Measurements from ENCODE around the gene IGSF11. TPM values are rescaled to one million over a fixed set of nuclear protein-coding genes. Genes with fewer than 3 reads are reported as not detected.

IGSF11 gene
- total and polyA plus RNA-seq, 10 donors: 0.05 to 1.1 (median 0.31) TPM; not detected in 4

- DNase-seq: no peak
- peaks cover 0 to 6% (median 0%) of the 10 kb centered on the region in 6 donors for H3K4me1 ChIP-seq
- H3K36me3 ChIP-seq: no peaks in the 10 kb centered on the region
- peaks cover 0 to 28% (median 0%) of the 10 kb centered on the region in 7 donors for H3K27me3 ChIP-seq (replicated peaks in 1 of 7)
- H3K4me3 ChIP-seq: no peak overlapping the region
- no peak overlapping the region for H3K27ac ChIP-seq
- TF ChIP-seq POLR2AphosphoS5 (IDR thresholded peaks at IDR 0.05): no peak
- TF ChIP-seq POLR2A (IDR thresholded peaks at IDR 0.05): no peak
- TF ChIP-seq CTCF (IDR thresholded peaks at IDR 0.05 in 8 of 11, conservative IDR thresholded peaks at IDR 0.05 in 3 of 11): no peak
- no peaks in the 10 kb centered on the region for H3K9me3 ChIP-seq
- intact Hi-C loops (cut with DNase I; ENCODE audit: low total_unique reads): loop anchor here (5.0 kb wide), 1 partner anchor 208 kb away; no protein-coding TSS in a partner anchor
These were observed 145.0 kb downstream of the IGSF11 start for GRCh38 chr3:118889691-118890090.

DNA sequence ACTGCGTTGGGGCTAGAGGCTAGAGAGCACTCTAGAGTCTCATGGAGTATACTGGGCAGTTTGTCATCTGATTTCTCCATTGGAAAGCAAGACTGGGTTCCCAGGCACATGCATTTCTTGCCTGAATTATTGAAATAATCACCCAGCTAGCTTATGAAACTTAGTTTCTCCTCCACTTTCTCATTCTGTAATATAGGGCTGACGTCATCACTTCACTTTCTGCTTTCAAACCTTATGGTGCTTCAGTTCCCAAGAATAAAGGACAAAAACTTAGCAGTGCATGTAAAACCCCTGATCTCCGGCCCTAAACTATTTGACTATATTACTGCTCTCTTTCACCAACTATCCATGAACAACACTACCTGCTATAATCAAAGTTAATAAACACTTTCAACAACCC lies 147.9 kb downstream of the IGSF11 start:
- no peaks in the 10 kb centered on the region for H3K36me3 ChIP-seq
- no peak overlapping the region for H3K4me3 ChIP-seq
- DNase-seq: no peak
- intact Hi-C loops (cut with DNase I; ENCODE audit: low total_unique reads): loop anchor here (5.0 kb wide), 1 partner anchor 211 kb away; no protein-coding TSS in a partner anchor
- WGBS, 5 donors: 73 to 88% (median 79%) methylated on average over 3 of the region's 3 CpGs
- peaks cover 0 to 8% (median 0%) of the 10 kb centered on the region in 6 donors for H3K4me1 ChIP-seq
- no peak for TF ChIP-seq POLR2A (IDR thresholded peaks at IDR 0.05)
- TF ChIP-seq POLR2AphosphoS5 (IDR thresholded peaks at IDR 0.05): no peak
- TF ChIP-seq CTCF (IDR thresholded peaks at IDR 0.05 in 8 of 11, conservative IDR thresholded peaks at IDR 0.05 in 3 of 11): no peak
- no peak overlapping the region for H3K27ac ChIP-seq
- H3K27me3 ChIP-seq (replicated peaks in 1 of 7): peaks cover 0 to 19% (median 0%) of the 10 kb centered on the region in 7 donors
- H3K9me3 ChIP-seq: no peaks in the 10 kb centered on the region

DNA sequence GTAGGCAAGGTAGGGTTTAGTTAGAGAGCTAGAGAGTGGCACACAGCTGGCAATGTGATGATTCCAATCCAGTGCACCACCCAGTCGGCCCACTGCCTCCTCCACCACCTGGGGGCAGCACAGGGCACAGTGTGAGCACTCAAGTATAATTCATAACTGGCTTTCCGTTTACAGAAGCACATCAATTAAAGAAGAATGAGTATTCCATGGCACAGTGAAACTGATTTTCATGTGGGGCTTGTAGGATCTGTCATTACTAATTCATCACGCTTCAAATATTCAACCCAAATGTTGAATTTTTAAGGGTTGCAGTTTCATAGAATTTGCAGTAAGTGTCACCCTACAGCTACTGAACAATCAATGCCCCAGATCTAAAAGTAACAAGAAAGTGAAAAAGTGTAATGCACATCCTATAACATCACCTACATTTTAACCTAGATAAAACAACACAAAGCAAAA lies 149.9 kb downstream of the IGSF11 start:
- Histone ChIP-seq H3K27ac (no peak overlapping the region), H3K9me3 (no peaks in the 10 kb centered on the region), H3K4me3 (no peak overlapping the region), H3K4me1 (peaks cover 0 to 8% (median 0%) of the 10 kb centered on the region in 6 donors), H3K36me3 (no peaks in the 10 kb centered on the region), H3K27me3 (replicated peaks in 1 of 7) (peaks cover 0 to 27% (median 6%) of the 10 kb centered on the region in 7 donors)
- 0 to 2% (median 1%) methylated on average over 3 of the region's 3 CpGs for WGBS, 5 donors
- TF ChIP-seq CTCF (IDR thresholded peaks at IDR 0.05 in 8 of 11, conservative IDR thresholded peaks at IDR 0.05 in 3 of 11) (peak; percentile 21 to 88 (median 67)), POLR2AphosphoS5 (IDR thresholded peaks at IDR 0.05) (no peak)
- DNase-seq: peak; percentile 89
- intact Hi-C loops (cut with DNase I; ENCODE audit: low total_unique reads): loop anchor here (5.0 kb wide), 3 partner anchors 213 to 798 kb away; partner anchors contain the start of gene B4GALT4

DNA sequence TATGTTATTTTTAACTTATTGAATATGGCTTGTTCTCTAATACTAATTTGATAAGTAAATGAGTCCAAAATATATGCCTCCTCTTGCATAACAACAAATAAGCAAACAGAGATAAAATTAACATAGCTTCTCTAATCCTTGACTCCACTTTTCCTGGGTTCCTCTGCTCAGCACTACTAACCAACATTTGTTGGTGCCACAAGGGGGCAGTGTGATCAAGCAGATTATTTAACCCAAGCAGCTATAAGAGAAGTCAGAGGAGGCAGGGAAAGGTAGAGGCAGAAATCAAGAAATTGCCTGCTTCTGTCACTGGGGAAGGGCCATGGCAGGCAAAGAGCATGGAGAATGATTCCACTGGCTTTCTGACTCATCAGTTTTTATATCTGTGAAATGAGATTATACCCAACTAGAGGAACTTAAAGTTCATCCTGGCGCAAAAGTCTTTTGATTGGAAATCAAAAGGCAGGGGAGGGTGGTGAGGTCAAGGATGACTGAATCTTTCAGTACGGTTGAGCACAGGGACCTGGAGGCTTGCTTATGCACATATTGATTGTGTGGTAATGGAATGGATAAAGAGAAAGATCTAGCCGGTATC lies 152.2 kb downstream of the IGSF11 start:
- H3K27me3 ChIP-seq (replicated peaks in 1 of 7): peaks cover 0 to 18% (median under 1%) of the 10 kb centered on the region in 7 donors
- 67 to 82% (median 74%) methylated on average over 3 of the region's 3 CpGs for WGBS, 5 donors

More for the DNA sequence above, 152.2 kb downstream of the IGSF11 start:
- Histone ChIP-seq H3K4me1 (peaks cover 0 to 8% (median 0%) of the 10 kb centered on the region in 6 donors), H3K4me3 (no peak overlapping the region), H3K27ac (no peak overlapping the region), H3K9me3 (no peaks in the 10 kb centered on the region), H3K36me3 (no peaks in the 10 kb centered on the region)
- TF ChIP-seq CTCF (IDR thresholded peaks at IDR 0.05 in 8 of 11, conservative IDR thresholded peaks at IDR 0.05 in 3 of 11) (peak; percentile 38 to 84 (median 69)), POLR2AphosphoS5 (IDR thresholded peaks at IDR 0.05) (no peak)
- intact Hi-C loops (cut with DNase I; ENCODE audit: low total_unique reads): loop anchor here (5.0 kb wide), 2 partner anchors 360 to 800 kb away; partner anchors contain the start of gene B4GALT4
- no peak for DNase-seq
